Measurements from ENCODE around the gene SCARB1. TPM values are rescaled to one million over a fixed set of nuclear protein-coding genes. Genes with fewer than 3 reads are reported as not detected.

SCARB1 gene
- total RNA-seq, 2 experiments from 2014 or later: 32.5 to 32.6 TPM

DNA sequence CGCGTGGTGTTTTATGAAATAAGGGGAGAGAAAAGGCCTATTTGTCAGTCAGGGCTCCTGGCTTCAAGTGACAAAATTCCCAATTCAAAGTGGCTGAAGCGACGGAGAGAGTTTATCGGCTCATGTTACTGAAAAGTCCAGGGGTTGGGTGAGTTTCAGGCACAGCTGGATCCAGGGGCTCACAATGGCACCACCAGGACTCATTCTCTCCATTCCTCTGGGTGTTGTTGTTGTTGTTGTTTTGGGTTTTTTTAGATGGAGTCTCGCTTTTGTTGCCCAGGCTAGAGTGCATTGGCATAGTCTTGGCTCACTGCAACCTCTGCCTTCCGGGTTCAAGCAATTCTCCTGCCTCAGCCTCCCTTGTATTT lies 119.4 kb downstream of the SCARB1 start:
- CTCF ChIA-PET: no interaction called here

DNA sequence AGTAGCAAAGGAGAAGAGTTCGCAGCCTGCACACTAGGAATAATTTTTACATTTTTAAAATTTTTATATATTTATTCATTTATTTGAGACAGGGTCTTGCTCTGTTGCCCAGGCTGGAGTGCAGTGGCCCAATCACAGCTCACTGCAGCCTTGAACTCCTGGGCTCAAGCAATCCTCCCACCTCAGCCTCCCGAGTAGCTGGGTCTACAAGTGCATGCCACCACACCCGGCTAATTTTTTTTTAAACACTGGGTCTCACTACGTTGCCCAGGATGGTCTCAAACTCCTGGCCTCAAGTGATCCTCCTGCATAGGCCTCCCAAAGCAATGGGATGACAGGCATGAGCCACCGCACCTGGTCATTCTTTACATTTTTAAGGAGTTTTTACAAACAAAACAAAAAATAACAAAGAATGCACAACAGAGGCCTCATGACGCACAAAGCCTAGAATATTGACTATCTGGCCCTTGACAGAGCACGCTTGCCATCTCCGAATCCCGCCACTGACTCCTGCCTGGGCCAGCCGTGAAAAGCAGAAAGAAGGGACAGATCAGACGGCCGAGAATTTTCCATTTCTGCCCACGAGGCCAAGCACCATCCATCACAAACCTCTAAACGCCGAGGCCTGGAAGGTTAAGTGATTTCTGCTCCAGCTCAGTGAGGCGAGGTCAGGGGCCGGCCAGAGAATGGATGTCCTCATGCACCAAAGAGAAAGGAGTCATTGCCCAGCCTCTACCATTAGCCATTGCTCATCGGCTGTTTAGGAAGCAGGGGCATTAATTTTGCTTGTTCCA lies 120.0 kb downstream of the SCARB1 start:
- ChIA-PET CTCF (interaction anchor here (1.2 kb wide), 1 partner anchor 28 kb away, joined by 3 read pairs; no protein-coding TSS in a partner anchor), POLR2A (no interaction called here)

More for the DNA sequence above, 119.4 kb downstream of the SCARB1 start:
- POLR2A ChIA-PET: no interaction called here

DNA sequence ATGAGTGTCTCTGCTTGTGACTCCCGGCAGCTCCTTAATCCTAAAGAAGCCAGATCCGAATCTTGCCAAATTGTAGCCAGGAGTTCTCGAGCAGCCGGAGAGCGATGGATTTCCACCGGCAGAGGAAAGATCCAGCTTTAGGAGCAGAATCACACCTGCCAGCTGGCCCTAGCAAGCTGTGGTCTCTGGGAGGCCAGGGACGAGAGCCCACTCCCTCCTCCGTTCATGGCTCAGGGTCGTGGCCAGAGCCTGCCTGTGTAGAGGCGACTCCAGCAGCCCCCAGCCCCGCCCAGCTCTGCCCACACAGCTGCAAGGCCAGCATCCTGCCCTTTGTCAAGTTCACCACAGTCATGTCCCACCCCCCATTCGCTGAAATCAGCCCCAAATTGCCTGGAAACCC lies 121.0 kb downstream of the SCARB1 start:
- POLR2A ChIA-PET: no interaction called here
- CTCF ChIA-PET: interaction anchor here (0.6 to 1.2 kb wide), 3 partner anchors 22 to 137 kb away, joined by 3 to 4 read pairs (median 4); no protein-coding TSS in a partner anchor

DNA sequence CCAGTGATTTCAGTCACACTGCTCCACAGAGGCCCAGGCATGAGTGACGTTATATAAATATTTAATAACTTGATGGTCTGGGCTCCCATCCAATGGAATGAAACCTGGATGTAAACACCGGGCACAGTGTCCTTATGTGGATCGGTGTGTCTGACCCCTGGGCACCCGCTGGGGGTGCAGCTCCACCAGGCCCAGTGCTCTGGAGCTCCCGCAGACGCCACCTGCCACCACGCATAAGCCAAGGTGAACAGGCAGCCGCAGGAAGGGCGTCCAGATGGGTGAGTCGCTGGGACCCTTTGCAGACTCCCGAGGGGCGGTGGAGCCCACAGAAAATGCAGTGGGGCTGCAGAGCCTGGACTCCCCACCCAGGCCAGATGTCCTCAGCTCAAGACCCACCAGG lies 121.6 kb downstream of the SCARB1 start:
- ChIA-PET CTCF (interaction anchor here (0.6 to 1.2 kb wide), 3 partner anchors 22 to 137 kb away, joined by 3 to 4 read pairs (median 4); no protein-coding TSS in a partner anchor), POLR2A (no interaction called here)

DNA sequence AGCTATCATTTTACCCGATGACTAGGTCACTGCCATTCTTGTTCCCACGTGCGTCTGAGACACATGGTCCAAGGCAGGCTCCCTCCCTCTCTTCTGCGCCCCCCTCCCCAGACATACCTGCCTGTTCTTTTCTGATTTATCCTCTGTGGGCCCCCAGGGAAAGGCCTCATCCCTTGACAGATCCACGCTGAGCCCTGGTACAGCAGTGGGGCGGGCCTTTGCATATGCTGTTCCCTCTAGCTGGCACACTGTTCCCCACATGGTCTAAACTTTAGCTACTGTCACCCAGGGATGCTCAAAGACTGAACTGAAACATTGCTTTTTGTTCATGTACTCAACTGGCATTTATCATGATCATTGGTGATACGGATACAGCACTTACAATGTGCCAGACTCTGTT lies 122.5 kb downstream of the SCARB1 start:
- POLR2A ChIA-PET: no interaction called here
- CTCF ChIA-PET: no interaction called here

DNA sequence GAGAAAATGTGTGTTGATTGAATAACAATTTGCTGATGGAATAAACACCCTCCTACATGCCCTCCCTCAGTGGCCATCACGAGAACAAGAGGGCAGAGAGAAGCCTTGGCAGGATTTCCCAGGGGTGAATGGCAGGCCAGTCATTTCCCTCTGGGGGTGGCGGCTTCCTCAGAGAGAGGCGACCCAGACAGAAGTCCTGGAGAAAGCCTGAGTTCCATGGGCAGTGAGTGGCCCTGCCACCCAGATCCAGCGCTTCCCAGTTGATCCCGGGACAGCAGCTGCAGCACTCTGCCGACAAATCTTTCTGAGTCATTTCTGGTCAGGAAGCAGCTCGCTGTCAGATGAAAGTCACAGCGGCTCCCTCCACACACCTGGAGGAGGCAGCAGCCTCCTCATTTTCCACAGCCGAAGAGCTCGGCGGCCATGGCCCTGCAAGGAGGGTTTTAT lies 123.0 kb downstream of the SCARB1 start:
- POLR2A ChIA-PET: no interaction called here
- CTCF ChIA-PET: interaction anchor here (1.0 kb wide), 1 partner anchor 9 kb away, joined by 3 read pairs; no protein-coding TSS in a partner anchor

DNA sequence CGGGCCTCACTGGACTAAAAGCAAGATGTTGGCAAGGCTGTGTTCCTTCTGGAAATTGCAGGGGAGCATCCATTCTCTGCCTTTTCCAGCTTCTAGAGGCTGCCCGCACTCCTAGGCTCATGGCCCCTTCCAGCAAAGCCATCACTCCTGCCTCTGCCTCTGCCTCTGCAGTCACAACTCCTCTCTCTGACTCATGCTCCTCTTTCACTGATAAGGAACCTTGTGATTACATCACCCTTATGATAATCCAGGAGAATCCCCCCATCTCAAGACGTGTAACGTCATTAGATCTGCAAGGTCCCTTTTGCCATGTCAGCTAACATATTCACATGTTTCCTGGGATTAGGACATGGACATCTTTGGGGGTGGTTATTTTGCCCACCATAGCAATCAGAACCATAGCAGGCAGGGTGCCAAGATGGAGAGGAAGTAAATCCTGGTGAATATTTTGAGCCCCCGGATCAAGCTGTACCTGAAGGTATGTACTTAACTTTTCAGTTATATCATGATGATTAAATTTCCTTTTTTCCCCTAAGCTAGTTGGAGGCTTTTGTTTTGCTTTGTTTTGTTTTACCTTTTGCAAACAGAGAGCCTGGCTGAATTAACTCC lies 123.6 kb downstream of the SCARB1 start:
- POLR2A ChIA-PET: no interaction called here
- CTCF ChIA-PET: interaction anchor here (1.0 kb wide), 1 partner anchor 9 kb away, joined by 3 read pairs; no protein-coding TSS in a partner anchor

DNA sequence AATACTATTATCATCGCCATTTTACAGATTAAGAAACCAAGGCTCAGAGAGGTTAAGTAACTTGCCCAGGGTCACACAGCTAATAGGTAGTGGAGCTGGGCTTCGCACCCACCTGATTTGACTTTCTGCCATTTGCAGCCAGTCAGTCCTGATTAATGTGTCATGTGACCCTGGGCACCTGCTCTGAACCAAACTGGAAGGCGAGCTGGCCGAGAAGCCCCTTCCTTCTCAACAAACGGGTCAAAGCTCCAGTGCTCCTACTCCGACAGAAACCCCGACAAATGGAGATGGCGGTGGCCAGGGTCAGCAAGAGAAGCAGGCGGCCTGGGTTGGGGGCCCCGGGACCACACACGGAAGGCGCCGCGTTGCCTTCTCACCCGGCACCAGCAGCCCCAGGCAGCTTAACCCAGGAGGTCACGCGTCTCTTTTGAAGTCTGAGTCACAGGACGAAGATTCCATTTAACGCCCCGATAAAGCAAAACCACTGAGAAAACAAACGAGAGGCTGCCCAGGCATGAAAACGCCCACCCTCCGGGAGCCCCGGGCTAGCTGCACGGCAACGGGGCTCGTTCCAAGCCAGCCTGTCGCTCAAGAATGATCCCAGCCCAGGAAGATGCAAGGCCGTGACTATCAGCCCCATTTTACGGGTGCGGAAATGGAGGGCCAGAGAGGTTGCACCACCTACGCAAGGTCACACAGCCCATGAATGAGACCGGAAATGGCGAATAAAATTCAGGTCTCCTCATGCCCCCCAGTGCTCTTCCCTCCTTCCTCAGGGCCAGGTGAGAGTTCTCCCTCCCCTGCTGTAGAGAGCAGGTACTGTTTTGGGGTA lies 124.8 kb downstream of the SCARB1 start:
- CTCF ChIA-PET: interaction anchor here (1.2 kb wide), 1 partner anchor 33 kb away, joined by 3 read pairs; no protein-coding TSS in a partner anchor
- POLR2A ChIA-PET: no interaction called here

DNA sequence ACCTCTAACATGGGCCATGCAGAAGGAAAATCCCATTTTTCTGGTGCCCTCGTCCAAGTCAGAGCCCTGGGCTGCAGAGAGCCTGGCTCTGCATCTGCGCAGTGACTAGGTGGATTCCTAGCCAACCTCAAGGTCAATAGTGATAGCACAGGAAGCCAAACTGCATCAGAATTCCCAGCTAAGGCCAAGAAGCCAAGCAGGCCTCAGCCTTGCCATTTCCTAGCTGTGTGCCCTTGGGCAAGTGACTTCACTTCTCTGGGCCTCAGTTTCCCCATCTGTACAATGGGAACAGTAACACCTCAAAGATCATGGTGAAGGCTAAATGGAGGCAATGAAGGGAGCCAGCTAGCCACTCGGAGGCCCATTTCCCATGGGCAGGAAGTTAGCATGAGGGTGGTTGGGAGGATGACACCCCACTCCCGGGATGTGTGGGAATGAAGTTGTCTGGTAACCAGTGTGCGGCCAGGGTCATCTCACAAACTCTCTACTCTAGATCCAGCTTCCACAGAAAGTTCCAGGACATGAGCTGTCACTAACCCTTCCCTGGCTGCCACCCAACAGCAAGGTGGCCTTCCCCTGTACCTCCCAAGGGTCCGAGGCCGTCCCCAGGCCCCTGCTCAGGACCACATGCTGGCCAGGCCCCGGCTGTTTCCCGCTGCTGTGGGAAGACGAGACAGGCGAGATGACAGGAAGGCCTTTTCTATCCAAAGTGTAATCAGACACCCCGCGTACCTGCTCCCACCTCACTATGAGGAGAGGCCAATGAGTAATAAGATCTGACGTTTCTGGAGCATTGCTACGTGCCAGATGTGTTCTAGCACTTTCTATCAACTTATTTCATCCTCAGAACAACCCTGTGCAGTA lies 125.7 kb downstream of the SCARB1 start:
- ChIA-PET POLR2A (no interaction called here), CTCF (interaction anchor here (1.2 kb wide), 1 partner anchor 34 kb away, joined by 3 read pairs; no protein-coding TSS in a partner anchor)

DNA sequence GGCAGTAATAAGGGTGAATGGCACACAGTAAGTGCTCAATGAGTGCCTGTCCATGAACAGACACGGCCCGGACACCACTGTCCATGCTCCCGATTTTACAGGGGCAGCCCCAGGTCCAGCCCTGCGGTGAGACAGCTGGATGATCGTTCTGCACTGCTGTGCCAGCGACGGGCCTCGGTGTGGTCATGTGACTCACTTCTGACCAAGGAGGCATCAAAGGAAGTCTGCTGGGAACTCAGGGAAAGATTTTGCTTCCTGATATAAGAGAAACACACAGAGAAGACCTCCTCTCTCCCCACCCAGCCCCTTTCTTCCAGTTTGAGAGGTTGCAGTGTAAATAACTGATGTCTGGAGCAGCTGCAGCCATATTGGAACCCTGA lies 126.6 kb downstream of the SCARB1 start:
- POLR2A ChIA-PET: no interaction called here
- CTCF ChIA-PET: no interaction called here

DNA sequence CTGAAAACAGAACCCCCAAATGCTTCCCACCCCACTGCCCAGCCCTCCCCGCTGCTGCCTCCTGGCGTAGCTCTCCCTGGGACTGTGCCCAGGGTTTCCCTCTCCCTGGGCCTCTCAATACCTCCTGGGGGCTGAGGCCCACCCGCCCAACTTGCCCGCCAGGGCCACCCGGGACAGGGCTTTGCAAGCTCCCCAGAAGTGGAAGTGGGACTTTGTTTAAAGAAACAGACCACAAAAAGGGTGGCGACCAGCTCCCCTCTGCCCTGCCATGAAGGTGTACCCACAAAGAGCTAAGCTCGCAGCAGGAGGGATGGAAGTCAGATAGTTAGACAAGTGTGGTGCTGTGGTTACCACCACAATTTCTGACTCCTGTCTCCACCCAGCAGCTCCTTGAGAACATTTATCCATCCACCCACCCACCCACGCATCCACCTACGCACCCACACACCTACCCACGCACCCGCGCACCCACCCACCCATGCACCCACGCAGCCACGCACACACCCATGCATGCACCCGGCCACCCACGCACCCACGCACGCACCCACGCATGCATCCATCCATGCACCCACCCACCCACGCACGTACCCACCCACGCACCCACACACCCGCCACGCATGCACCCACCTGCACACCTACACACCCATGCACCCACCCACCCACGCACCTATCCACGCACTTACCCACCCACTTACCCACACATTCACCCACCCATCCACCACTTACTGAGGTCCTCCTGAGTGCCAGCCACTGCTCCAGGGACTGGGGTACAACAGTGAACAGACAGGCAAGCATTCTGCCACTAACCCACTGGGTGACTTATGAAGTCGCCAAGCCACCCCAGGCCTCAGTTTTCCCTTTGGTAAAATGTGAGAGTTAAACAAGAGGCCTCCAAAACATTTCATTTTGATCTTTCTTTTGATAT lies 127.3 kb downstream of the SCARB1 start:
- ChIA-PET POLR2A (no interaction called here), CTCF (interaction anchor here (1.3 kb wide), 1 partner anchor 35 kb away, joined by 3 read pairs; no protein-coding TSS in a partner anchor)

DNA sequence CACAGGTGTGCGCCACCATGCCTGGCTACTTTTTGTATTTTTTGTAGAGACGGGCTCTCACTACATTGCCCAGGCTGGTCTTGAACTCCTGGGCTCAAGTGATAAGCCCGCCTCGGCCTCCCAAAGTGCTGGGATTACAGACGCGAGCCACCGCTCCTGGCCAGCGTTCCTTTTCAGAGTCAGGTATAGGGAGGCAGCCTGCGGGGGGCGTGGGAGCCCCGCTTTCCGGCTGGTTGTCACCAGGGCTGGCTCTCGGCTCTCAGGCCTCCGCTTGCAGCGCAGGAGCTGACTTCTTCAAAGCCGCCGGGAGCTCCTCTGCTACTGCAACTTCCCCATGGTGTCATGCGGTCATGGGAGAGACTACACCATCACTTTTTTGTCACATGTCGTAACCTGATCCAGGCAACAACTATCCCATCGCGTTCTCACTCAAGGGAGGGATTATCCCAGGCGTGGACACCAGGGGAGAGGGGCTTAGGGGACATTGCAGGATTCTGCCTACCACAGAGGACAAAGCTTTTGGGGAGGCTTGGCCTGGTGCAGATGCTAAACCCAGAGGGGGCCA lies 129.4 kb downstream of the SCARB1 start:
- ChIA-PET POLR2A (no interaction called here), CTCF (no interaction called here)

DNA sequence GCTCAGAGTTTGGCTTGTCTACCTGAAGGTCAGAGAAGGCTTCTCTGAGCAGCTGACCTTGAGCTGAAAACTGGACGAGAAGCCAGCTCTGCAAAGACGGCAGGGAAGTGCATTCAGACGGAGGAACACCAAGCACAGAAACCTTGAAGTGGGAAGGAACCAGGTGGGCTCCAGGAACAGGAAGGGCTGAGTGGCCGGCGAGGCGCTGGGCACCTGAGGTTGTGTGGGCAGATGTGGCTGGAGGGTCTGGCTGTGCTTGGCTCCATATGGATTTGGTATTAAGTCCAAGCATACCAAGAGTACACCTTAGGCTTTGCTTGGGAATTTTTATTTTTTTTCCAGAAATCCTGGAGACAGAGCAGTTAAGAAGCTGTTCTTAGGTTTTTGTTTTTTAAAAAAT lies 130.6 kb downstream of the SCARB1 start:
- POLR2A ChIA-PET: no interaction called here
- CTCF ChIA-PET: no interaction called here

DNA sequence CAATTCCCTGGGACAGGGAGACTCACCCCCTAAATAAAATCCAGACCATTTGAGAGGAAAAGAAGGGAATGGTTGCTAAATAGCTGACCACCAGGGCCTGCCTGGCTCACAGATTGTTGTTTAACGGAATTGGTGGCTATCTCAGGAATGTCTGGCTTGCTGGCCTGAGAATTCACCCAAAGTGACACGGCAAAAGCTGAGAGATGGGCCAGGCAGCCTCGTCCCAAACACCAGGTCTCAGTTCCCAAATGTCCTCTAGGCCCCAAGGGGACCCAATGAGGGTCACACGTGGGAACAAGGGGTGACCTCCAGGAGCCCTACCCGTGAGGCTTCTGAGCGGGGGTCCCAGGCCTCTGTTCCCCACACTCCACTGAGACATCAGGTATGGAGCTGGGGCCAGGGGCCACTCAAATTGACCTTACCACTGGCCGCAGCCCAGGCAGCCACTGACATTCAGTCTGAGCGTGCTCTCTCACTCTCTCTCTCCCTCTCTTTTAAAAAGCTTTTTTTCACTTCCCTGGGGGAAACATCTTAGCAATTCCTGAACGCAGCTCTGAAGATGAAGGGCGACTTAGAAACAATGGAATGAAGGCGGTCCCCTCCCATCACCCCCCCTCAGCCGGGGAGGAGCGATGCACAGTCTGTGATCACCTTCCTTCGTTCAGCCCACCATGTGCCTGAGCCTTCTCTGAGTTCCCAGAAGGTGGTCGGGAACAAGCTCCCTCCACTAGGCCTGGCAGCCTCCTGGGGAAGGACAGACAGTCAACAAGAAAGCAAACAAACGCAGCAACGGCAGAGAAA lies 131.2 kb downstream of the SCARB1 start:
- CTCF ChIA-PET: interaction anchor here (0.5 kb wide), 1 partner anchor 20 kb away, joined by 4 read pairs; no protein-coding TSS in a partner anchor

DNA sequence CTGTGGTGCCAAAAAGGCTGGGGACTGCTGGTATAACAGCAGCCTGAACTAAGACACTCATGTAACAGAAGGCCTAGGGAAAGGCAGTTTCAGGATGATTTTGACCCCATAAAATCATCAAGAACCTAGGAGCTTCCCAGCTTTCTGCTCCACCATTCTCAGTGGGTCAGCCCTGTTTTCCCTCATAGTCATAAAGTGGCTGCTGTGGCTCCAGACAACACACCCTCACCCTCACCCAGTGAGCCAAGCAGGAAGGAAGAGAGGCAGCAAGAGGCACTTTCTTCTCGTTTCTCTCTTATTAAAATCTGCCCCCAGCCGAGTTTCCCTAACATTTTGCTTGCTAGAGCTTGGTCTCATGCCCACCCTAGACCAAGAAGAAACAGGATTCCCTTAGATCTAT lies 131.8 kb downstream of the SCARB1 start:
- ChIA-PET POLR2A (interaction anchor here (0.6 kb wide), 1 partner anchor 410 kb away, joined by 6 read pairs; no protein-coding TSS in a partner anchor), CTCF (no interaction called here)

More for the DNA sequence above, 131.2 kb downstream of the SCARB1 start:
- POLR2A ChIA-PET: no interaction called here

DNA sequence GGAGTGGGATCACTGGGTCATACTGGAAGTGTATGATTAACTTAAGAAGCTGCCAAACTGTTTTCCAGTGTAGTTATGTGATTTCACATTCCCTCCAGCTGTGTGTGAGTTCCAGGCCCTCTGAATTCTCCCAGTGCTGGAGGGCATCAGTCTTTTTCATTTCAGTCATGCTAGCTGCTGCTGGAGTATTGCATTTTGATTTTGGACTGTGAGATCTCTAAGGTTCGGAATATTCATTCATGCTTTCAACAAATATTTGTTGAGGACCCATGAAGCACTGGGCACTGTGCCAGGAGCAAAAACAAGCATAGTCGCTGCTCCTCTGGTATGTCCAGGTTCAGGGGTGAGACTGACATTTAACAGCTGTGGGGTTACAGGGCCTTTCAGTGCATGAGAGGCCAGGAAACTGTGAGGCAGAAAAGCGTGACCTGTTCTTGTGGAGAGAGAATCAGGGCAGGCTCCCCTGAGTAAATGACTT lies 133.2 kb downstream of the SCARB1 start:
- POLR2A ChIA-PET: no interaction called here
- CTCF ChIA-PET: no interaction called here

DNA sequence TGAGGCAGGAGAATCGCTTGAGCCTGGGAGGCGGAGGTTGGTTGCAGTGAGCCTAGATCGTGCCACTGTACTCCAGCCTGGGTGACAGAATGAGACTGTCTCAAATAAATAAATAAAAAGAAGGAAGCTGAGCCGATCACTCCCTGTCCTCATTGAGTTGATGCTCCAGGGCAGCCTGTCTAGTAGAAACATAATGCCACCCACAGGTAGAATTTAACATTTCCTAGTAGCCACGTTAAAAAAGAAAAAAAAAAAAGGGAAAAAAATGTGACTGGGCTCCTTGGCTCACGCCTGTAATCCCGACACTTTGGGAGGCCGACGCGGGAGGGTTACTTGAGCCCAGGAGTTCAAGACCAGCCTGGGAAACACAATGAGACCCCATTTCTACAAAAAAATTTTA lies 135.7 kb downstream of the SCARB1 start:
- ChIA-PET POLR2A (no interaction called here), CTCF (no interaction called here)
